ENCODE data around the gene TMEM154.

Gene TMEM154

GRCh38 chr4:152605641-152606335 lies 74.0 kb downstream of the TMEM154 start:
- H3K4me3 Mint-ChIP-seq = no peak overlapping the region
- no peak overlapping the region for H3K27ac Mint-ChIP-seq
- no peak for TF ChIP-seq CTCF (IDR thresholded peaks at IDR 0.05; ENCODE audit: unreplicated experiment in 3 of 3)
- H3K9me3 Mint-ChIP-seq = peaks cover 3% of the 10 kb centered on the region
- H3K27me3 Mint-ChIP-seq (ENCODE audit: low read depth) = peaks cover 16% of the 10 kb centered on the region
- peaks cover 15% of the 10 kb centered on the region for H3K4me1 Mint-ChIP-seq
- no peaks in the 10 kb centered on the region for H3K36me3 Mint-ChIP-seq (ENCODE audit: low read depth)

GRCh38 chr4:152605031-152605430 lies 74.8 kb downstream of the TMEM154 start:
- no peak overlapping the region for H3K4me3 Mint-ChIP-seq
- H3K9me3 Mint-ChIP-seq = peaks cover 3% of the 10 kb centered on the region
- H3K36me3 Mint-ChIP-seq (ENCODE audit: low read depth) = no peaks in the 10 kb centered on the region
- H3K27ac Mint-ChIP-seq = no peak overlapping the region
- H3K4me1 Mint-ChIP-seq = peaks cover 15% of the 10 kb centered on the region
- no peak for TF ChIP-seq CTCF (IDR thresholded peaks at IDR 0.05; ENCODE audit: unreplicated experiment in 3 of 3)
- H3K27me3 Mint-ChIP-seq (ENCODE audit: low read depth) = peaks cover 14% of the 10 kb centered on the region

- H3K27ac Mint-ChIP-seq = no peak overlapping the region
- TF ChIP-seq CTCF (IDR thresholded peaks at IDR 0.05; ENCODE audit: unreplicated experiment in 3 of 3) = no peak
- H3K4me3 Mint-ChIP-seq = no peak overlapping the region
- peaks cover 5% of the 10 kb centered on the region for H3K4me1 Mint-ChIP-seq
- H3K9me3 Mint-ChIP-seq = peaks cover 3% of the 10 kb centered on the region
- H3K27me3 Mint-ChIP-seq (ENCODE audit: low read depth) = peaks cover 14% of the 10 kb centered on the region
- H3K36me3 Mint-ChIP-seq (ENCODE audit: low read depth) = no peaks in the 10 kb centered on the region
Observed at GRCh38 chr4:152601156-152601555, 78.6 kb downstream of the TMEM154 start.

- Mint-ChIP-seq H3K4me3 (no peak overlapping the region), H3K27me3 (ENCODE audit: low read depth) (peaks cover 14% of the 10 kb centered on the region), H3K4me1 (peaks cover 6% of the 10 kb centered on the region), H3K36me3 (ENCODE audit: low read depth) (no peaks in the 10 kb centered on the region), H3K27ac (no peak overlapping the region), H3K9me3 (peaks cover 3% of the 10 kb centered on the region)
- no peak for TF ChIP-seq CTCF (IDR thresholded peaks at IDR 0.05; ENCODE audit: unreplicated experiment in 3 of 3)
Observed at GRCh38 chr4:152599636-152600035, 80.2 kb downstream of the TMEM154 start.

GRCh38 chr4:152599095-152599494 lies 80.7 kb downstream of the TMEM154 start:
- H3K9me3 Mint-ChIP-seq = peaks cover 3% of the 10 kb centered on the region
- no peaks in the 10 kb centered on the region for H3K36me3 Mint-ChIP-seq (ENCODE audit: low read depth)
- no peak for TF ChIP-seq CTCF (IDR thresholded peaks at IDR 0.05; ENCODE audit: unreplicated experiment in 3 of 3)
- no peak overlapping the region for H3K4me3 Mint-ChIP-seq
- no peak overlapping the region for H3K27ac Mint-ChIP-seq
- peaks cover 14% of the 10 kb centered on the region for H3K27me3 Mint-ChIP-seq (ENCODE audit: low read depth)
- peaks cover 7% of the 10 kb centered on the region for H3K4me1 Mint-ChIP-seq

GRCh38 chr4:152598454-152598853 lies 81.3 kb downstream of the TMEM154 start:
- peaks cover 10% of the 10 kb centered on the region for H3K27me3 Mint-ChIP-seq (ENCODE audit: low read depth)
- H3K9me3 Mint-ChIP-seq = peaks cover 3% of the 10 kb centered on the region
- no peaks in the 10 kb centered on the region for H3K36me3 Mint-ChIP-seq (ENCODE audit: low read depth)
- peaks cover 10% of the 10 kb centered on the region for H3K4me1 Mint-ChIP-seq
- TF ChIP-seq CTCF (IDR thresholded peaks at IDR 0.05; ENCODE audit: unreplicated experiment in 3 of 3) = no peak
- no peak overlapping the region for H3K4me3 Mint-ChIP-seq
- no peak overlapping the region for H3K27ac Mint-ChIP-seq
